DOHH2 (cell line): ENCODE measurements around the gene ANAPC1.
"Not testable (repeated sequence)": the region's sequence is repeated elsewhere in the genome, so short reads cannot be mapped to it uniquely, and the experiment has no call there.

Source experiments
- H3F3A ChIP-seq: fragments of 200-600 bp; sonication (generic), shearing (Covaris generic); 2 replicates; pipeline ENCODE4 v1.6.0; 2016; ENCODE audit warnings: antibody characterized with exemption, mild to moderate bottlenecking; ENCODE audit not compliant: control insufficient read depth, insufficient read depth
- H3K27ac ChIP-seq: fragments of 200-600 bp; sonication (generic); 2 replicates; pipeline ENCODE4 v1.5.1; 2014; ENCODE audit warnings: low read depth, mild to moderate bottlenecking, low read length, moderate library complexity
- H3K27me3 ChIP-seq: fragments of 200-600 bp; sonication (generic); 2 replicates; pipeline ENCODE4 v1.6.1; 2014; ENCODE audit warnings: mild to moderate bottlenecking, low read length, mixed read lengths; ENCODE audit not compliant: control insufficient read depth
- H3K36me3 ChIP-seq: fragments of 200-600 bp; sonication (generic); 2 replicates; pipeline ENCODE4 v1.6.1; 2014; ENCODE audit warnings: mild to moderate bottlenecking, low read length, moderate library complexity, mixed read lengths; ENCODE audit not compliant: control insufficient read depth
- H3K4me1 ChIP-seq: fragments of 200-600 bp; sonication (generic); 2 replicates; pipeline ENCODE4 v1.6.1; 2014; ENCODE audit warnings: mild to moderate bottlenecking, low read length, mixed read lengths; ENCODE audit not compliant: control insufficient read depth
- H3K4me2 ChIP-seq: fragments of 200-600 bp; sonication (generic); 2 replicates; pipeline ENCODE4 v1.6.0; 2014; ENCODE audit warnings: mild to moderate bottlenecking, low read length, moderate library complexity
- H3K4me3 ChIP-seq: fragments of 200-600 bp; sonication (generic); 2 replicates; pipeline ENCODE4 v1.5.1; 2014; ENCODE audit warnings: mild to moderate bottlenecking, low read length, mixed read lengths
- H3K79me2 ChIP-seq: fragments of 200-600 bp; sonication (generic); 2 replicates; pipeline ENCODE4 v1.6.1; 2014; ENCODE audit warnings: mild to moderate bottlenecking, low read length, mixed read lengths; ENCODE audit not compliant: control insufficient read depth
- H3K9me2 ChIP-seq: fragments of 200-600 bp; sonication (generic); replicated peaks from 2 replicates; pipeline ENCODE4 v1.6.1; 2014; ENCODE audit warnings: mild to moderate bottlenecking, low read length, mixed read lengths; ENCODE audit not compliant: control insufficient read depth
- H3K9me3 ChIP-seq: fragments of 200-600 bp; sonication (generic); 2 replicates; pipeline ENCODE4 v1.6.1; 2014; ENCODE audit warnings: antibody characterized with exemption, low read length, mixed read lengths; ENCODE audit not compliant: control insufficient read depth, insufficient read depth
- H4K20me1 ChIP-seq: fragments of 200-600 bp; sonication (generic); 2 replicates; pipeline ENCODE4 v1.6.0; 2014; ENCODE audit warnings: low read depth, mild to moderate bottlenecking, antibody characterized with exemption, low read length, moderate library complexity; ENCODE audit not compliant: control insufficient read depth, insufficient read depth
- EZH2phosphoT487 ChIP-seq: fragments of 200-600 bp; sonication (generic); IDR thresholded peaks from 2 replicates; pipeline ENCODE4 v1.6.1; 2017; ENCODE audit warnings: borderline replicate concordance, mild to moderate bottlenecking, antibody characterized with exemption, low read length, moderate library complexity, mixed read lengths
- TF ChIP-seq, protein P1 (sequence below): fragments of 200-600 bp; sonication (generic); IDR thresholded peaks from one replicate; pipeline ENCODE4 v1.5.1; 2014; ENCODE audit warnings: antibody characterized with exemption, mild to moderate bottlenecking, low read depth, low read length; ENCODE audit not compliant: poor library complexity, severe bottlenecking

Gene ANAPC1

DNA sequence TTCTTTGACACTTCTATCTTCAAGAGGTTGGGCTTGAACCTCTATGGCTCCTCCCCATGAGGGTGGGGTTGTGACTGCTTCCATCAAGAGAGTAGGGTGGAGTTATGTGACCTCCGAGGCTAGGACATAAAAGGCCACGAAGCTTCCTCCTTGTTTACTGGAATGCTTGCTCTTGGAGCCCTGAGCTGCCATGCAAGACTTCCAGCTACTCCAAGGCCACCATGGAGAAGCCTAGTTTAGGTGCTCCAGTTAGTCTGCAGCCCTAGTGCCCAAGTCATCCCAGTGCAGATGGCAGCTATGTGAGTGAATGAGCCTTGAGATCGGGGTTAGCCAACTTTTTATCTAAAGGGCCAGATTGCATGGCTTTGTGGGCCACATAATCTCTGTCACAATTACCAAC is 12.0 kb upstream of the ANAPC1 start:
- H3K9me2 ChIP-seq = no peaks in the 10 kb centered on the region
- H4K20me1 ChIP-seq = no peaks in the 10 kb centered on the region
- H3K4me3 ChIP-seq = no peak overlapping the region
- no peaks in the 10 kb centered on the region for H3K79me2 ChIP-seq
- H3K4me1 ChIP-seq = peaks cover 8% of the 10 kb centered on the region
- no peak overlapping the region for H3K4me2 ChIP-seq
- 0 out of 2 replicates have a peak, but pooled peaks cover 5% of the 10 kb centered on the region for H3F3A ChIP-seq
- no peaks in the 10 kb centered on the region for H3K9me3 ChIP-seq
- no peak for TF ChIP-seq EZH2phosphoT487
- TF ChIP-seq, protein P1, sequence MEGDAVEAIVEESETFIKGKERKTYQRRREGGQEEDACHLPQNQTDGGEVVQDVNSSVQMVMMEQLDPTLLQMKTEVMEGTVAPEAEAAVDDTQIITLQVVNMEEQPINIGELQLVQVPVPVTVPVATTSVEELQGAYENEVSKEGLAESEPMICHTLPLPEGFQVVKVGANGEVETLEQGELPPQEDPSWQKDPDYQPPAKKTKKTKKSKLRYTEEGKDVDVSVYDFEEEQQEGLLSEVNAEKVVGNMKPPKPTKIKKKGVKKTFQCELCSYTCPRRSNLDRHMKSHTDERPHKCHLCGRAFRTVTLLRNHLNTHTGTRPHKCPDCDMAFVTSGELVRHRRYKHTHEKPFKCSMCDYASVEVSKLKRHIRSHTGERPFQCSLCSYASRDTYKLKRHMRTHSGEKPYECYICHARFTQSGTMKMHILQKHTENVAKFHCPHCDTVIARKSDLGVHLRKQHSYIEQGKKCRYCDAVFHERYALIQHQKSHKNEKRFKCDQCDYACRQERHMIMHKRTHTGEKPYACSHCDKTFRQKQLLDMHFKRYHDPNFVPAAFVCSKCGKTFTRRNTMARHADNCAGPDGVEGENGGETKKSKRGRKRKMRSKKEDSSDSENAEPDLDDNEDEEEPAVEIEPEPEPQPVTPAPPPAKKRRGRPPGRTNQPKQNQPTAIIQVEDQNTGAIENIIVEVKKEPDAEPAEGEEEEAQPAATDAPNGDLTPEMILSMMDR = no peak
- H3K27me3 ChIP-seq = peaks cover 35% of the 10 kb centered on the region
- no peak overlapping the region for H3K27ac ChIP-seq
- H3K36me3 ChIP-seq = no peaks in the 10 kb centered on the region

DNA sequence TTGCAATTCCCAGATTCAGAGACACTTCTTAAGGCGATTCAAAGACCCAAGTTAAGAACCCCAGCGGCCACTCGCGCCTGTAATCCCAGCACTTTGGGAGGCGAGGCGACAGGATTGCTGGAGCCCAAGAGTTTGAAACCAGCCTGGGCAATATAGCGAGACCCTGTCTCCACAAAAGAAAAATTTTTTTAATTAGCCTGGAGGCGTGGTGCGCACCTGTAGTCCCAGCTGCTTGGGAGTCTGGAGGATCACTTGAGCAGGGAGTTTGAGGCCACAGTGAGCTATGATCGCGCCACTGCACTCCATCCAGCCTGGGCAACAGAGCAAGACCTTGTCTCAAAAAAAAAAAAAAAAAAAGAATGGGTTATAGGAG is 585 bp upstream of the ANAPC1 start:
- peaks cover 15% of the 10 kb centered on the region for H3K4me1 ChIP-seq
- peaks cover 16% of the 10 kb centered on the region for H3F3A ChIP-seq
- peak overlapping the region; percentile 93 for H3K27ac ChIP-seq
- TF ChIP-seq EZH2phosphoT487 = no peak
- TF ChIP-seq, protein P1 = peak; percentile 9
- peaks cover 21% of the 10 kb centered on the region for H3K36me3 ChIP-seq
- peak overlapping the region; percentile 77 for H3K4me2 ChIP-seq
- H3K27me3 ChIP-seq = no peaks in the 10 kb centered on the region
- H3K4me3 ChIP-seq = peak overlapping the region; percentile 83
- peaks cover 48% of the 10 kb centered on the region for H3K79me2 ChIP-seq
- no peaks in the 10 kb centered on the region for H3K9me2 ChIP-seq
- H4K20me1 ChIP-seq = no peaks in the 10 kb centered on the region
- H3K9me3 ChIP-seq = no peaks in the 10 kb centered on the region

DNA sequence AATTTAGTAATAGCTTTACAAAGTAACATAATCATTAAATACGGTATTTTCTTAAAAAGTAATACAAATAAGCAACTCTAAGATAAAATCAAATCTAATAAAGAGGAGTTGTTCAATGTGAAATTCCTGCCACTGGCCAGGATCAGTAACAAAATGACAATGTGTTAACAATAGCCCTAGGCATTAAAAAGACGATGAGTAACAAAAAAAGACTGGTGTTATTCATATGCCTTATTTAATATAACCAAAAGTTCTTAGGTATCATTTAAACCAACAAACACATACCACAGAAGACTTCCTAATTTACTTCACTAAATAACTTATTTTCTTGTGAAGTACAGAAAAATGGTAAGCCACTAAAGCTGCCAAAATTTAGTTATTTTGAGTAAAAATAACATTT is 11.2 kb downstream of the ANAPC1 start:
- not testable (repeated sequence) for H3K27me3 ChIP-seq, H3K27ac ChIP-seq, H3F3A ChIP-seq, H3K9me2 ChIP-seq, H3K4me1 ChIP-seq, H3K4me2 ChIP-seq, H3K4me3 ChIP-seq, H3K9me3 ChIP-seq, H4K20me1 ChIP-seq
- peaks cover 27% of the 10 kb centered on the region for H3K79me2 ChIP-seq
- peaks cover 70% of the 10 kb centered on the region for H3K36me3 ChIP-seq

DNA sequence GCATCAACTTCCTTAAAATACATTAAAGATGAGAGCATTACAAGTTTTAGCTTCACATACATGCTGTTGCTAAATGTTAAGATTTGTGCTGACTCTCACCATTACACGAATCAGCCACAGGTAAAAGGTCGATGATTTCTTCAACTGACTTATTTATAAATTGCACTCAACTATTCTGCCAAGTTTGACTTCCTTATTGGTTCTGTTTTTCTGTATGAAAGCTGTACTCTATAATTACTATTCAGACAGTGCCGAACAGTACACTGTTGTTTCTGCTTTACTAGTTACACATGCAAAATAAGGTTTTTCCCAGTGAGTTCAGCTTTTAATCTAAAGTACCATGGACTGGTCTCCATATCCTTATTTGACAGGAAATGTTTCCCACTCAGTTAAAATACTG is 18.9 kb downstream of the ANAPC1 start:
- not testable (repeated sequence) for H3F3A ChIP-seq, H3K4me3 ChIP-seq, H3K27me3 ChIP-seq, H3K9me3 ChIP-seq, H3K79me2 ChIP-seq, H4K20me1 ChIP-seq, H3K9me2 ChIP-seq, H3K4me1 ChIP-seq, H3K27ac ChIP-seq, H3K4me2 ChIP-seq
- peaks cover 29% of the 10 kb centered on the region for H3K36me3 ChIP-seq

DNA sequence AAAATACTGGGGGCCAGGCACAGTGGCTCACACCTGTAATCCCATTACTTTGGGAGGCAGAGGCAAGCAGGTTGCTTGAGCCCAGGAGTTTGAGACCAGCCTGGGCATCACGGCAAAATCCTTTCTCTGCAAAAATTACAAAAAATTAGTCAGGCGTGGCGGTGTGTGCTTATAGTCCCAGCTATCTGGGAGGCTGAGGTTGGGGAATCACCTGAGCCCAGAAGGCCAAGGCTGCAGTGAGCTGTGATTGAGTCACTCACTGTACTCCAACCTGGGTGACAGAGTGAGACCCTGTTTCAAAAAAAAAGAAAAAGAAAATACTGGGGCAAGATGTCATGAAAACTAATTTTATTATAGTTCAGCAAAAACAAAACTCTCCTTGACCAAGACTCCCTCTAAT is 24.0 kb downstream of the ANAPC1 start:
- H4K20me1 ChIP-seq, H3K27me3 ChIP-seq, H3K9me2 ChIP-seq: not testable (repeated sequence)

DNA sequence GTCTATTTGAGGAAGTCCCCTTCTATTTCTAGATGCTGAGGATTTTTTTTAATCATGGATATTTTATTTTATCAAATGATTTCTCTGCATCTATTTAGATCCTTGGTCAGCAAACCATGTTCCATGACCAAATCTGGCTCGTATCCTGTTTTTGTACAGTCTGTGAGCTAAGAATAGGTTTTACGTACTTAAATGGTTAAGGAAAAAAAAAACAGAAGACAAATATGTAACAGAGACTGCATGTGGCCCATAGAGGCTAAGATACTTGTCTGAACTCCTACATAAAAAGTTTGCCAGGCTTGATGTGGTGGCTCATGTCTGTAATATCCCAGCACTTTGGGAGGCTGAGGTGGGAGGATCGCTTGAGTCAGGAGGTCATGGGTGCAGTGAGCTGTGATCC is 31.4 kb downstream of the ANAPC1 start:
- not testable (repeated sequence) for H3F3A ChIP-seq, H3K9me3 ChIP-seq, H3K4me3 ChIP-seq, H3K4me1 ChIP-seq, H3K27ac ChIP-seq, H3K27me3 ChIP-seq, H4K20me1 ChIP-seq, H3K79me2 ChIP-seq, H3K4me2 ChIP-seq, H3K9me2 ChIP-seq
- peaks cover 37% of the 10 kb centered on the region for H3K36me3 ChIP-seq

More for the DNA sequence above, 24.0 kb downstream of the ANAPC1 start:
- not testable (repeated sequence) for H3K79me2 ChIP-seq, H3K27ac ChIP-seq, H3K4me2 ChIP-seq, H3K9me3 ChIP-seq, H3K4me3 ChIP-seq, H3F3A ChIP-seq, H3K4me1 ChIP-seq
- H3K36me3 ChIP-seq = peaks cover 20% of the 10 kb centered on the region

DNA sequence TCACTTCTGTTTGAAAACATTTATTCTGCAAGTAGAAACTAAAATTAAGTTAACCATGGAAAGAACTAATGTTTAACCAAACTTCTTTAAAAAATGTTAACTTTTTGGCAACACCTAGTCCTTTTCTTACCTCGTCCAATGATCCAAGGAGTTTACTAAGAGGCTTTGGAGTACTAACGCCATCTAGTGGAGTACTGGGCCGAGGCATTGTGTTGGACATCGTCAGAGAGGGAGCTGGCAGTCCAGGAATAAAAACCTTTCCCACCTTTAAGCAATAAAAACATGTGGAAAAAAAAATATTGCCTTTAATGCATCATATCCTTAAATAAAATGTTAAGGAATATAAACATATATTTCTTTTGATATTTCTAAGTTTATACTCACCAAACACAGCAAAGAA is 33.3 kb downstream of the ANAPC1 start:
- not testable (repeated sequence) for H3K4me2 ChIP-seq, H3K4me3 ChIP-seq, H3K79me2 ChIP-seq, H3K27ac ChIP-seq, H4K20me1 ChIP-seq, H3K9me2 ChIP-seq, H3F3A ChIP-seq, H3K9me3 ChIP-seq, H3K4me1 ChIP-seq, H3K27me3 ChIP-seq
- peaks cover 38% of the 10 kb centered on the region for H3K36me3 ChIP-seq
